ENCODE measurements around the gene PHYH. TPM values are rescaled to one million over a fixed set of nuclear protein-coding genes. Genes with fewer than 3 reads are reported as not detected.

Gene PHYH
- total RNA-seq, 1 experiment from 2014 or later, result 22.5 TPM

- TF ChIP-seq, protein P1, sequence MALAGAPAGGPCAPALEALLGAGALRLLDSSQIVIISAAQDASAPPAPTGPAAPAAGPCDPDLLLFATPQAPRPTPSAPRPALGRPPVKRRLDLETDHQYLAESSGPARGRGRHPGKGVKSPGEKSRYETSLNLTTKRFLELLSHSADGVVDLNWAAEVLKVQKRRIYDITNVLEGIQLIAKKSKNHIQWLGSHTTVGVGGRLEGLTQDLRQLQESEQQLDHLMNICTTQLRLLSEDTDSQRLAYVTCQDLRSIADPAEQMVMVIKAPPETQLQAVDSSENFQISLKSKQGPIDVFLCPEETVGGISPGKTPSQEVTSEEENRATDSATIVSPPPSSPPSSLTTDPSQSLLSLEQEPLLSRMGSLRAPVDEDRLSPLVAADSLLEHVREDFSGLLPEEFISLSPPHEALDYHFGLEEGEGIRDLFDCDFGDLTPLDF (CRISPR knock-in tag; IDR thresholded peaks at IDR 0.05), result no peak
- TF ChIP-seq SP1 (CRISPR knock-in tag; conservative IDR thresholded peaks at IDR 0.05) (no peak), HMGA2 (CRISPR knock-in tag; IDR thresholded peaks at IDR 0.05) (no peak), GRHL2 (CRISPR knock-in tag; IDR thresholded peaks at IDR 0.05; ENCODE audit: insufficient replicate concordance, severe bottlenecking) (no peak), ZNF671 (CRISPR knock-in tag; IDR thresholded peaks at IDR 0.05) (no peak)
- TF ChIP-seq, protein P2, sequence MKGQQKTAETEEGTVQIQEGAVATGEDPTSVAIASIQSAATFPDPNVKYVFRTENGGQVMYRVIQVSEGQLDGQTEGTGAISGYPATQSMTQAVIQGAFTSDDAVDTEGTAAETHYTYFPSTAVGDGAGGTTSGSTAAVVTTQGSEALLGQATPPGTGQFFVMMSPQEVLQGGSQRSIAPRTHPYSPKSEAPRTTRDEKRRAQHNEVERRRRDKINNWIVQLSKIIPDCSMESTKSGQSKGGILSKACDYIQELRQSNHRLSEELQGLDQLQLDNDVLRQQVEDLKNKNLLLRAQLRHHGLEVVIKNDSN (CRISPR knock-in tag; IDR thresholded peaks at IDR 0.05), result no peak
These were observed 36.0 kb upstream of the PHYH start (continued) for GRCh38 chr10:13335881-13336280.

- H3K27ac Mint-ChIP-seq, result peak overlapping the region; percentile 85
- CTCF ChIA-PET, result no interaction called here
- TF ChIP-seq PRDM15 (CRISPR knock-in tag; IDR thresholded peaks at IDR 0.05) (no peak), RELA (CRISPR knock-in tag; IDR thresholded peaks at IDR 0.05; ENCODE audit: borderline replicate concordance) (no peak), ETV6 (CRISPR knock-in tag; IDR thresholded peaks at IDR 0.05) (no peak), ESRRA (CRISPR knock-in tag; IDR thresholded peaks at IDR 0.05; ENCODE audit: borderline replicate concordance) (no peak), IRF1 (CRISPR knock-in tag; IDR thresholded peaks at IDR 0.05) (no peak), MLX (CRISPR knock-in tag; IDR thresholded peaks at IDR 0.05) (no peak), NR3C1 (CRISPR knock-in tag; conservative IDR thresholded peaks at IDR 0.05; ENCODE audit: low read depth) (no peak), CBFB (CRISPR knock-in tag; IDR thresholded peaks at IDR 0.05; ENCODE audit: low read depth) (no peak), ZNF121 (CRISPR knock-in tag; IDR thresholded peaks at IDR 0.05) (no peak), ZNF138 (CRISPR knock-in tag; conservative IDR thresholded peaks at IDR 0.05) (no peak)
- TF ChIP-seq, protein P3, sequence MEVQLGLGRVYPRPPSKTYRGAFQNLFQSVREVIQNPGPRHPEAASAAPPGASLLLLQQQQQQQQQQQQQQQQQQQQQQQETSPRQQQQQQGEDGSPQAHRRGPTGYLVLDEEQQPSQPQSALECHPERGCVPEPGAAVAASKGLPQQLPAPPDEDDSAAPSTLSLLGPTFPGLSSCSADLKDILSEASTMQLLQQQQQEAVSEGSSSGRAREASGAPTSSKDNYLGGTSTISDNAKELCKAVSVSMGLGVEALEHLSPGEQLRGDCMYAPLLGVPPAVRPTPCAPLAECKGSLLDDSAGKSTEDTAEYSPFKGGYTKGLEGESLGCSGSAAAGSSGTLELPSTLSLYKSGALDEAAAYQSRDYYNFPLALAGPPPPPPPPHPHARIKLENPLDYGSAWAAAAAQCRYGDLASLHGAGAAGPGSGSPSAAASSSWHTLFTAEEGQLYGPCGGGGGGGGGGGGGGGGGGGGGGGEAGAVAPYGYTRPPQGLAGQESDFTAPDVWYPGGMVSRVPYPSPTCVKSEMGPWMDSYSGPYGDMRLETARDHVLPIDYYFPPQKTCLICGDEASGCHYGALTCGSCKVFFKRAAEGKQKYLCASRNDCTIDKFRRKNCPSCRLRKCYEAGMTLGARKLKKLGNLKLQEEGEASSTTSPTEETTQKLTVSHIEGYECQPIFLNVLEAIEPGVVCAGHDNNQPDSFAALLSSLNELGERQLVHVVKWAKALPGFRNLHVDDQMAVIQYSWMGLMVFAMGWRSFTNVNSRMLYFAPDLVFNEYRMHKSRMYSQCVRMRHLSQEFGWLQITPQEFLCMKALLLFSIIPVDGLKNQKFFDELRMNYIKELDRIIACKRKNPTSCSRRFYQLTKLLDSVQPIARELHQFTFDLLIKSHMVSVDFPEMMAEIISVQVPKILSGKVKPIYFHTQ (CRISPR knock-in tag; IDR thresholded peaks at IDR 0.05), result no peak
- TF ChIP-seq, protein P4, sequence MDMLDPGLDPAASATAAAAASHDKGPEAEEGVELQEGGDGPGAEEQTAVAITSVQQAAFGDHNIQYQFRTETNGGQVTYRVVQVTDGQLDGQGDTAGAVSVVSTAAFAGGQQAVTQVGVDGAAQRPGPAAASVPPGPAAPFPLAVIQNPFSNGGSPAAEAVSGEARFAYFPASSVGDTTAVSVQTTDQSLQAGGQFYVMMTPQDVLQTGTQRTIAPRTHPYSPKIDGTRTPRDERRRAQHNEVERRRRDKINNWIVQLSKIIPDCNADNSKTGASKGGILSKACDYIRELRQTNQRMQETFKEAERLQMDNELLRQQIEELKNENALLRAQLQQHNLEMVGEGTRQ (CRISPR knock-in tag; IDR thresholded peaks at IDR 0.05), result no peak
- TF ChIP-seq, protein P5, sequence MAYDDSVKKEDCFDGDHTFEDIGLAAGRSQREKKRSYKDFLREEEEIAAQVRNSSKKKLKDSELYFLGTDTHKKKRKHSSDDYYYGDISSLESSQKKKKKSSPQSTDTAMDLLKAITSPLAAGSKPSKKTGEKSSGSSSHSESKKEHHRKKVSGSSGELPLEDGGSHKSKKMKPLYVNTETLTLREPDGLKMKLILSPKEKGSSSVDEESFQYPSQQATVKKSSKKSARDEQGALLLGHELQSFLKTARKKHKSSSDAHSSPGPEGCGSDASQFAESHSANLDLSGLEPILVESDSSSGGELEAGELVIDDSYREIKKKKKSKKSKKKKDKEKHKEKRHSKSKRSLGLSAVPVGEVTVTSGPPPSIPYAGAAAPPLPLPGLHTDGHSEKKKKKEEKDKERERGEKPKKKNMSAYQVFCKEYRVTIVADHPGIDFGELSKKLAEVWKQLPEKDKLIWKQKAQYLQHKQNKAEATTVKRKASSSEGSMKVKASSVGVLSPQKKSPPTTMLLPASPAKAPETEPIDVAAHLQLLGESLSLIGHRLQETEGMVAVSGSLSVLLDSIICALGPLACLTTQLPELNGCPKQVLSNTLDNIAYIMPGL (CRISPR knock-in tag; IDR thresholded peaks at IDR 0.05), result no peak
- TF ChIP-seq, protein P2 (CRISPR knock-in tag; IDR thresholded peaks at IDR 0.05), result no peak
- TF ChIP-seq, protein P6, sequence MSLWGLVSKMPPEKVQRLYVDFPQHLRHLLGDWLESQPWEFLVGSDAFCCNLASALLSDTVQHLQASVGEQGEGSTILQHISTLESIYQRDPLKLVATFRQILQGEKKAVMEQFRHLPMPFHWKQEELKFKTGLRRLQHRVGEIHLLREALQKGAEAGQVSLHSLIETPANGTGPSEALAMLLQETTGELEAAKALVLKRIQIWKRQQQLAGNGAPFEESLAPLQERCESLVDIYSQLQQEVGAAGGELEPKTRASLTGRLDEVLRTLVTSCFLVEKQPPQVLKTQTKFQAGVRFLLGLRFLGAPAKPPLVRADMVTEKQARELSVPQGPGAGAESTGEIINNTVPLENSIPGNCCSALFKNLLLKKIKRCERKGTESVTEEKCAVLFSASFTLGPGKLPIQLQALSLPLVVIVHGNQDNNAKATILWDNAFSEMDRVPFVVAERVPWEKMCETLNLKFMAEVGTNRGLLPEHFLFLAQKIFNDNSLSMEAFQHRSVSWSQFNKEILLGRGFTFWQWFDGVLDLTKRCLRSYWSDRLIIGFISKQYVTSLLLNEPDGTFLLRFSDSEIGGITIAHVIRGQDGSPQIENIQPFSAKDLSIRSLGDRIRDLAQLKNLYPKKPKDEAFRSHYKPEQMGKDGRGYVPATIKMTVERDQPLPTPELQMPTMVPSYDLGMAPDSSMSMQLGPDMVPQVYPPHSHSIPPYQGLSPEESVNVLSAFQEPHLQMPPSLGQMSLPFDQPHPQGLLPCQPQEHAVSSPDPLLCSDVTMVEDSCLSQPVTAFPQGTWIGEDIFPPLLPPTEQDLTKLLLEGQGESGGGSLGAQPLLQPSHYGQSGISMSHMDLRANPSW (CRISPR knock-in tag; conservative IDR thresholded peaks at IDR 0.05; ENCODE audit: low read depth), result no peak
These were observed 34.7 kb upstream of the PHYH start for GRCh38 chr10:13334556-13334955.

More at GRCh38 chr10:13334556-13334955, 34.7 kb upstream of the PHYH start:
- H3K36me3 Mint-ChIP-seq, result peaks cover 94% of the 10 kb centered on the region
- peaks cover 36% of the 10 kb centered on the region for H3K4me1 Mint-ChIP-seq
- POLR2A ChIA-PET, result interaction anchor here (1.5 kb wide), 1 partner anchor 18 kb away, joined by 3 read pairs; no protein-coding TSS in a partner anchor
- ATAC-seq (no peak; the same call in 1 of the 2 replicates), DNase-seq (ENCODE audit: low spot score) (no peak)
- no peak overlapping the region for H3K4me3 Mint-ChIP-seq
- H3K27me3 Mint-ChIP-seq (ENCODE audit: low read depth), result no peaks in the 10 kb centered on the region
- H3K9me3 Mint-ChIP-seq, result no peaks in the 10 kb centered on the region

Measured in WTC11 (cell line).